Mesangial cell (primary cell): Measurements from ENCODE around the gene IRF2BPL. TPM values are rescaled to one million over a fixed set of nuclear protein-coding genes. Genes with fewer than 3 reads are reported as not detected.

Experiments used
- total RNA-seq: library from RNA; depleted of rRNA; stranded (reverse); fragments of >200 nt; gene quantifications from 2 replicates; pipeline ENCODE4 v1.2.3, GENCODE V29; 2015

IRF2BPL gene
- 61.4 and 95.6 TPM in 2 replicates for total RNA-seq

DNA sequence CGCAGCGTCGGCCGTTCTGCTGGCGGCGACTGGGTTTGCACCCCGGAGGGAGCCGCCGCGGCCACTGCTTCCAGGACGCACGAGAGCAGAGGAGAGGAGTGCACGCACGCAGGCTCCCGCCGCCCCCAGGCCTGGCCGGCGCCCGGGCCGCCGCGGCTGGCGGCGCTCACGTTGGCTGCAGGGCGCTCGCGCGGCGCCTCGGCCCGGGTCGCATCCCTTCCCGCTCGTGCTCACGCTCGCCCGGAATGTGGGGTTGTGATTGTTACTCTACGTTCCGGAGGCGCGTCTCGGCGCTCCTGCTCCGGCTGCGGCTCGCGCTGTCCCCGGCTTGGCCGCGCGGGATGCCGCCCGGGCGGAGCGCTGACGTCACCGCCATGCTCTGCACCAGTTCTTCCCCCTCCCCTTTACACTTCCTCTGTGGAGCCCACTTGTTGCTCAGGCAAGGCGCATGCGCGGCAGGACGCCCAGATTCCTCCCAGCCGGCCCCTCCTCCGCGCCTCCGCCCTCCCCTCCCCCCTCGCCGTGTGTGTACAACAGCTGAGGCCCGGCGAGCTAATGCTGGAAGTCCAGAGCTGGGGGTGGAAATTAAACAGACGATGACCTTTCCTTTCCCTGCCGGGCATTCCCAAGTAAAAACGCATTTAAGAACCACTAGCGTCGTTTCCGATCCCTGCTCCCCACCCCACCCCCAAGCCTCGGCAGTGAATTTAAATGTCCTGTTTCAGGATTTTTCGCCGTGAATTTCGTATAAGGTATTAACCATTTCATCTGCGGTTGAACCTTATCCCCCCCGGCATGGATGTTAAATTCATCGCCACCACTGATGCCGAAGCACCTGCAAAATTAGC, at the start of gene IRF2BPL:
Gene IRF2BPL (minus strand): TSS at position 325 of the 848 bp plus-strand sequence. CDS start 916 bp downstream, outside the sequence.

Other genes starting within 250 kb of the IRF2BPL start
- gene ANGEL1, start 215.8 kb downstream of the IRF2BPL start, total RNA-seq: 6.4 and 11.4 TPM in 2 replicates
- not detected in 2 replicates for gene LRRC74A, start 202.3 kb downstream of the IRF2BPL start, total RNA-seq
- gene CIPC, start 69.5 kb upstream of the IRF2BPL start, total RNA-seq: 8.5 and 10.9 TPM in 2 replicates
- not detected in 2 replicates for gene ZDHHC22, start 113.1 kb upstream of the IRF2BPL start, total RNA-seq
- 1.8 TPM in 1 of 2 replicates, not detected in the other for gene TMEM63C, start 153.1 kb upstream of the IRF2BPL start, total RNA-seq
- gene NGB, start 242.5 kb upstream of the IRF2BPL start, total RNA-seq: not detected in 2 replicates